Measurements from ENCODE around the gene FAF1. TPM values are rescaled to one million over a fixed set of nuclear protein-coding genes. Genes with fewer than 3 reads are reported as not detected.

Gene FAF1
- total RNA-seq, 1 experiment from 2014 or later = 124 TPM

DNA sequence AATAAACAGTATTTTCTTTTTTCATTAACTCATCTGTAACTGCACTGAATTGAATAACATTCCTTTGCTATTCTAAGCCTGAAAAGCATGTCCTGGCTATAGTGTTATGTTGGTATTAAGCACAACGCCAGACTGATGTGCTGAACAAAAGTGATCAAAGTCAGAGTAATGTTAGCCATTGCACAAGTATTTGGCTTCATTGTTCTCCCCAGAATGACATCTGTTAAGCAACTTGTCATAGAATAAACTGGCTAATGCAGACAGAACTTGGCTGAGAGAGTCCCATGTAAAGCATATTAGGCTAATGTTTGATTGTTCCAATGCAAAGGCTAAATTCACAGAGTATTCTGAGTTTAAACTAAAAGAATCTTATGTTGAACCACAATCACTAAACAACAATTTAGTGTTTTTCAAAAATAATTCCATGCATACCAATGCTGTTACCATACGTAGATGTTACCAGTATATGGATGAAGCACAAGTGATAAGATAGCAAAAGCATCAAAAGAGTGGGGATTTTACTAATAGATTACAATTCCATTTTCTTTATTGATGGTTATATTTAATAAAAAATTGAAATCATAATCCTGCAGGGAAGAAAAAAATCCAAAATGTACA, 301.5 kb downstream of the FAF1 start:
- H3K9me3 ChIP-seq (replicated peaks) = no peaks in the 10 kb centered on the region
- H3K27ac ChIP-seq = no peak overlapping the region
- H3K4me3 ChIP-seq = no peak overlapping the region
- DNase-seq = no peak
- H3K27me3 ChIP-seq = no peaks in the 10 kb centered on the region
- H3K36me3 ChIP-seq = peaks cover 8% of the 10 kb centered on the region
- no peaks in the 10 kb centered on the region for H3K4me1 ChIP-seq

DNA sequence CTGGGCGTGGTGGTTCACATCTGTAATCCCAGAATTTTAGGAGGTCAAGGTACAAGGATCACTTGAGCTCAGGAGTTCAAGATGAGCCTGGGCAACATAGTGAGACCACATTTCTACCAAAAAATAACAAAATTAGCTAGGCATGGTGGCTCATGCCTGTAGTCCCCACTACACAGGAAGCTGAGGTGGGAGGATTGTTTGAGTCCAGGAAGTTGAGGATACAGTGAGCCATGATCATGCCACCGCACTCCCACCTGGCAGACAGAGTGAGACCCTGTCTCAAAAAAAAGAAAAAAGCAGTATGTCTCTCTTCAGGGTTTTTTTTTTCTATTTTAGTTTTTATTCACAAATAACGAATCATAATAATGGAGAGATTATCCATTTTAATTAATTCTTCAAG, 303.1 kb downstream of the FAF1 start:
- Histone ChIP-seq H3K27me3 (no peaks in the 10 kb centered on the region), H3K4me3 (no peak overlapping the region), H3K4me1 (0 out of 2 replicates have a peak, but pooled peaks cover under 1% of the 10 kb centered on the region), H3K27ac (no peak overlapping the region), H3K9me3 (replicated peaks) (no peaks in the 10 kb centered on the region), H3K36me3 (peaks cover 11% of the 10 kb centered on the region)
- DNase-seq = no peak

DNA sequence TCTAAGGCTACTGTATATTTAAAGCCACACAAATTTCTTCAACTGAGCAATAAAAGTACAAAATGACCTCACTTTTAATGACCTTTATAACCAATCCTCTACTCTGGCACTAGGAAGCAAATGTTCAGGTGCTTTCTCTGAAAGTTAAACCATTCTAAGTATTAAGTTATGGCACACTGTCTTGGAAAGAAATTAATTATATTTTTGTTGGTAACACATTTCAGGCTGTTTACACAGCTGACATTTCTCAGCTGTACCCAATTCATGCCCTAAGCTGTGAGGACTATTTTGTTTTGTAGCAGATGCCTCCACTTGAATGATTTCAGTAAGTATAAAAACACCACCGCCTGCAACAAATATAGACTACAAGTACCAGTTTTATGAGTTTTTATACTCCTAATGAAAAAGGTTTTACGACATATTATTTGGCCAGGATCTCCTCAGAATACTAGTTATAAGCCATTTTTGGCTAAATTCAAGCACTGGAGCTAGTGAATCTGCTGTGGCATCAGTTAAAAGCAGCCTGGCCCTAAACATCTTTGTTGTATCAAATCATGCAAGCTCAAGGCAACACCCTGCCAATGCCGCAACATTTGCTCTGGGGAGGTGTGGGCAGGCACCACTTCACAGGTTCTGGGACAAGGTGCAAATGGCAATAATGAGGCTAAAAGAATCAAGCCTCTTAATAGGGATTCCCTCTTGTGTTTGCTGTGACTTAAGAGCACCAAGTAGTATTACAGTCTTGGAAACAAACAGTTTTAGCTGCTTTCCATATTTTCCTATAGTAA, 308.4 kb downstream of the FAF1 start:
- Histone ChIP-seq H3K27ac (no peak overlapping the region), H3K36me3 (peaks cover 11% of the 10 kb centered on the region), H3K4me3 (no peak overlapping the region), H3K9me3 (replicated peaks) (no peaks in the 10 kb centered on the region), H3K27me3 (no peaks in the 10 kb centered on the region), H3K4me1 (peaks cover 7% of the 10 kb centered on the region; the same call in 1 of the 2 replicates)
- peak in 1 of 2 experiments; percentile 18 for DNase-seq

DNA sequence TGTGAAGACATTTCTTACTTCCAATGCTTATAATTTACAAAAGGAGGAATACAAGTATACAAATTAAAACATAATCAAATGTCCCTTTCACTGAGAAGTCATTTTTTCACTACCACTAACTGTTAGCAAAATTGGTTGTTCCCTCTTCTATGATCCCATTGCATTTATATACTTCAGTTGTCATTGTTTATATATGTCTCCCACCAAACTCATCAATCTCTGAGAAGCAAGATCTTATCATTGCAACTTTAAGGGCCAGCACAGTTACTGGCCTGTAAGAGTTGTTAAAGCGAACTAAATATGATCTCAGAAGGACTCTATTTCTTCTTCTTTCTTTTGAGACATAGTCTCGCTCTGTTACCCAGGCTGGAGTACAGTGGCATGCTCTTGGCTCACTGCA, 313.5 kb downstream of the FAF1 start:
- Histone ChIP-seq H3K9me3 (replicated peaks) (no peaks in the 10 kb centered on the region), H3K4me3 (no peak overlapping the region), H3K4me1 (peaks cover 7% of the 10 kb centered on the region; the same call in 1 of the 2 replicates), H3K27ac (no peak overlapping the region), H3K27me3 (no peaks in the 10 kb centered on the region), H3K36me3 (0 out of 2 replicates have a peak, but pooled peaks cover 9% of the 10 kb centered on the region)
- no peak for DNase-seq

DNA sequence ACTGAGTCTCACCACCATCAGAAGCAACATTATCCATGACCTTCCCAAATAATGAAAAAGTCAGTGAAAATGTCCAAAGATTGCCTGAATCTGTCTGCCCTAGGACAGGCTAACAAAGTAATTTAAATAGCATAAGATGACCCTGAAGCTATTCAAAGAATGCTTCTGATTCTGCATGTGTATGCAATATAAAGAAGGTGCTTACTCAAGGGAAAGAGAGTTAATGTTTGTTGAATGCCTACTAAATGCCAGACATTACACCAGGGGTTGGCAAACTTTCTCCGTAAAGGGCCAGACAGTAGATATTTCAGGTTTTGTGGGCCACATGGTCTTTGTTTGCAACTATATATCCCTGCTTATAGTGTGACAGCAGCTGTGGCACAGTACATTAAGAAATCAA, 314.9 kb downstream of the FAF1 start:
- Histone ChIP-seq H3K27ac (no peak overlapping the region), H3K9me3 (replicated peaks) (no peaks in the 10 kb centered on the region), H3K27me3 (no peaks in the 10 kb centered on the region), H3K4me1 (0 out of 2 replicates have a peak, but pooled peaks cover 4% of the 10 kb centered on the region), H3K36me3 (0 out of 2 replicates have a peak, but pooled peaks cover 9% of the 10 kb centered on the region), H3K4me3 (no peak overlapping the region)
- no peak for DNase-seq

DNA sequence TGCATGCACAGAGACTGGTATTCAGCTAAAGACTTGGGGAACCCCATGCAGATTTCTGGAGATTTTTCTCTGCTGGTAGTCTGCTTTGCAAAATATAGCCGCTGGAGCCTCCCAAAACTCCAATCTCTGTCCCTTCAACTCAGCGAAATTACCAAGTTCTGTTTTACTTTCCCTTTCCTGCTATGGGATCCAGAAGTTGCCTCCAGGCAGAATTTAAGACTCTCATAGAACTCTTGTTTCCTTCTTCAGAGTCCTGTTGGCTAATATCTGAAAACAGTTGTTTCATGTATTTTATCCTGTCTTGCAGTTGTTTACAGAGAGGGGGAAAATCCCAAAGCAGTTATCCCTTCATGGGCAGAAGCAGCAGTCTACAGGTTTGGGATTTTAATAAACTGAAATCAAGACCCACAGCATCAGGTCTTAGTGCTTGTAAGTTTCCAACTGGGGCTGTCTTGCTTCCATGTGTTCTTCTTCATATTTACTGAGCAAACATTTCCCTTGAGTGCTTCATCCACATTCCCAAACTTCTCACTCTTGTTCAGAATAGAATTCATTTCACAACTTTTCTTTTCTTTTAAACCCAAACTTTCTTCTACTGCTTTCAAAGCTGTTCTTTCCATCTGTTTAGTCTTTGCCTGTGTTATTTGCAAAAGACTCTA, 315.5 kb downstream of the FAF1 start:
- peak in 1 of 2 experiments; percentile 55 for DNase-seq
- no peak overlapping the region for H3K27ac ChIP-seq
- no peak overlapping the region for H3K4me3 ChIP-seq
- H3K9me3 ChIP-seq (replicated peaks) = no peaks in the 10 kb centered on the region
- 0 out of 2 replicates have a peak, but pooled peaks cover 9% of the 10 kb centered on the region for H3K36me3 ChIP-seq
- 0 out of 2 replicates have a peak, but pooled peaks cover 4% of the 10 kb centered on the region for H3K4me1 ChIP-seq
- no peaks in the 10 kb centered on the region for H3K27me3 ChIP-seq

DNA sequence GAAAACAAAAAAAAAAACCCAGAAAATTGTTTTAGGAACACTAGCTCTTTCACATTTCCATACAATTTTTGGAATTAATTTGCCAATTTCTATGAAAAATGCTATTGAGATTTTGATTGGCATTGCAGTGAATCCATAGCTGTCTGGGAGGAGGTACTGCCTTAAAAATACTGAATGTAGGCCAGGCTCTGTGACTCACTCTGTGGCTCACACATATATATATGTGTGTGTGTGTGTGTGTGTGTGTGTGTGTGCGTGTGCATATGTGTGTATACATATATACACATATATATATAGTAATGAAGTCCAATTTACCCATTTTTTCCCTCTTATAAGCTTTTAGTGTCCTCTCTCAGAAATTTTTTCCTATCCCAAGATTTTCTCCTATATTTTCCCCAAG, 322.6 kb downstream of the FAF1 start:
- H3K4me3 ChIP-seq = no peak overlapping the region
- no peaks in the 10 kb centered on the region for H3K4me1 ChIP-seq
- DNase-seq = no peak
- H3K9me3 ChIP-seq (replicated peaks) = no peaks in the 10 kb centered on the region
- no peak overlapping the region for H3K27ac ChIP-seq
- no peaks in the 10 kb centered on the region for H3K36me3 ChIP-seq
- H3K27me3 ChIP-seq = no peaks in the 10 kb centered on the region

DNA sequence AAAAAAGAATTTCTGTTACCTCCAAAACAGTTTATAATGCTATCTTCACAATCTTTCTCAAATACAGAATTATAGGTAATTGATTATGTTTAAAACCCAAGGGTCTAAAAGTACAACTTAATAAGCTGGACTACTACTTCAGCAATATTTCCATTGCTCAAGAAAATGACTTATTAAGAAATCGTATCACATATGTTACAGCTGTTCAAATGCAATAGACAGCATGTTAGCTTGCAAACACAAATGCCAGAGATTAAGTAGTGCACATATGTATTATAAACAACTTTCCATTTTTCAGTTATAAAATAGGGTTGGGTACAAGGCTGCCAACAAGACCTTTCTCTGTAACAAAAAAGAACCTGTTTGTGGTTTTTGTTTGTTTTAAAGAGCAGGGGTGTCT, 325.8 kb downstream of the FAF1 start:
- Histone ChIP-seq H3K36me3 (no peaks in the 10 kb centered on the region), H3K27ac (no peak overlapping the region), H3K9me3 (replicated peaks) (no peaks in the 10 kb centered on the region), H3K4me3 (no peak overlapping the region), H3K27me3 (no peaks in the 10 kb centered on the region), H3K4me1 (peaks cover 9% of the 10 kb centered on the region)
- DNase-seq = no peak

DNA sequence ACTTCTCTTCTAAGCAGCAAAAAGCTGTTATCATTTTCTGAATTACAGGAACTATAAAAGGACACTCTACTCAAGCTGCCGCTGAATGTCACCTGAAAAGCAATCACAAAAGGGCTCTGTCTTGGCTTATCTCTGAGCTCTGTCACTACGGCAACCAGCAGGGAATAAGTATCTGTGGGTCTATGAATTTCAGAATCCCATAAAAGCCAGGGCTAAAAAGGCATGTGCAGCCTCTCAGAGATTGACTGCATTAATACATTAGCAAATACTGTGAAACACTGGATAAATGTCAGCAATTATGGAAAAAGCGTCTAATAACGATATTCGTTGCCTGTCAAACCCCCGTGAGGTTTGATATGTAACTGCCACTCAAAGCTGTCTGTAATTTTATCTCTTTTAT, 326.6 kb downstream of the FAF1 start:
- Histone ChIP-seq H3K4me1 (peaks cover 12% of the 10 kb centered on the region), H3K9me3 (replicated peaks) (no peaks in the 10 kb centered on the region), H3K36me3 (no peaks in the 10 kb centered on the region), H3K27me3 (no peaks in the 10 kb centered on the region), H3K27ac (no peak overlapping the region), H3K4me3 (no peak overlapping the region)
- DNase-seq = peak in 1 of 2 experiments; percentile 28

DNA sequence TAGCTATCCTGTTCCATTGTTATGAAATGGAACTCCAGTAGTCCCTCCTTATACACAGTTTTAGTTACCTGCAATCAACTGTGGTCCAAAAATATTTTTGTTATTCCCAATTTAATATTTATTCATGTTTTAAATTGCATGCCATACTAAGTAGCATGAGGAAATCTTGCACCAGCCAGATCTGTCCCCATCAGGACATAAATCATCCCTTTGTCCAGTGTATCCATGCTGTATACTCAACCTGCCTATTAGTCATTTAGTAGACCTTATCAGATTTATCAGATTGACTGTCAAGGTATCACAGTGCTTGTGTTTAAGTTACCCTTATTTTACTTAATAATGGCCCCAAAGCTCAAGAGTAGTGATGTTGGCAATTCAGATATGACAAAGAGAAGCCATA, 328.9 kb downstream of the FAF1 start:
- Histone ChIP-seq H3K27me3 (no peaks in the 10 kb centered on the region), H3K27ac (no peak overlapping the region)

DNA sequence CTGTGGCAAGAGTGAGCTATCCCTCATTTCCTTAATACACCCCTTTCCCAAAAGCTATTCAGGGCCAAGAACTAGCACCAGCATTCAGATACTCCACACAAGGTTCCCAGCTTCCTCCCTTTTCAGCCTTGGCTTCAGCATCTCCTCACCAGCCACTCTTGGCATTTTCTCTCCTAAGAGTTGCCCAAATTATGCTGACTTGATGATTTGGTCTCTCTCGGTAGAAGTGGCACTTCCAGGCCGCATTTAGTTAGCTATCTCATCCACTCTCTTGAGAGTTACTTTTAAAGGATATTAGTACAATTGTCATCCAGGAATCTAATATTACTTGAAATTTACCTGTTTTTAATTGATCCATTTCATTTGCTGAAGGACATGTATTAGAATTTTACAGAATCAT, 337.8 kb downstream of the FAF1 start:
- Histone ChIP-seq H3K27ac (no peak overlapping the region), H3K36me3 (0 out of 2 replicates have a peak, but pooled peaks cover 3% of the 10 kb centered on the region), H3K27me3 (no peaks in the 10 kb centered on the region), H3K4me3 (no peak overlapping the region), H3K4me1 (no peaks in the 10 kb centered on the region), H3K9me3 (replicated peaks) (no peaks in the 10 kb centered on the region)
- DNase-seq = no peak

More for the DNA sequence above, 328.9 kb downstream of the FAF1 start:
- Histone ChIP-seq H3K4me1 (peaks cover 16% of the 10 kb centered on the region), H3K4me3 (no peak overlapping the region), H3K36me3 (no peaks in the 10 kb centered on the region), H3K9me3 (replicated peaks) (no peaks in the 10 kb centered on the region)
- no peak for DNase-seq

DNA sequence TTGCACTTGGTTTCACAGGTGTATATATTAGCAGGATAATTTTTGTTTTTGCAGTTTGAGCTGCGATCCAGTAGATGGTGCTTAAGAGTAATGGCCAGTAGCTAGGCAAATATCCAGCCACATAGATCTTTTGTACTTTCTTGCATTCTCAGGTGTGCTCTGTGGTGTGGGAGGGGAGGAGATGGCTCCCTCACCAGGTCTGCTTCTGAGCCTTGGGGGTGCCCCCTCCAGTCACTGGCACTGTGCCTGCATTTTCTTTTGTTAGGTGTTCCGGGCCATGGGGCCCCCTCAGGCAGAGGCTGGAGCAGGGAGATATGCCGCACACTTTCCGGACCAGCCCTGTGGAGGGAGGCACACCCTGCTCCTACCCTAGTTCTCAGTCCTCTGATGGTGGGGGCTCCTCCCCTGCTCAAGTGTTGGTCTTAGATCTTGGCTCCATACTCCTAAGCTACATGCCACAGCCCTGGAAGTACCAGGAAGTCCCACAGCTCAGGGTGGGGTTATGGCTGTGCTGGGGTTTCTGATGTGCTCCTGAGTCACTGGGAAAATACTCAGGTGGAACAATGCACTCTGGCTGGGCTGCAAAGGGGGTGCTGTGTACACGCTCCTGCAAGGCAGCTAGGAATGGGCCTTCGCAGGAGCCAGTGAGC, 339.3 kb downstream of the FAF1 start:
- Histone ChIP-seq H3K27me3 (no peaks in the 10 kb centered on the region), H3K36me3 (0 out of 2 replicates have a peak, but pooled peaks cover 3% of the 10 kb centered on the region), H3K4me3 (no peak overlapping the region), H3K27ac (no peak overlapping the region), H3K9me3 (replicated peaks) (no peaks in the 10 kb centered on the region), H3K4me1 (no peaks in the 10 kb centered on the region)
- DNase-seq = peak in 1 of 2 experiments; percentile 18

DNA sequence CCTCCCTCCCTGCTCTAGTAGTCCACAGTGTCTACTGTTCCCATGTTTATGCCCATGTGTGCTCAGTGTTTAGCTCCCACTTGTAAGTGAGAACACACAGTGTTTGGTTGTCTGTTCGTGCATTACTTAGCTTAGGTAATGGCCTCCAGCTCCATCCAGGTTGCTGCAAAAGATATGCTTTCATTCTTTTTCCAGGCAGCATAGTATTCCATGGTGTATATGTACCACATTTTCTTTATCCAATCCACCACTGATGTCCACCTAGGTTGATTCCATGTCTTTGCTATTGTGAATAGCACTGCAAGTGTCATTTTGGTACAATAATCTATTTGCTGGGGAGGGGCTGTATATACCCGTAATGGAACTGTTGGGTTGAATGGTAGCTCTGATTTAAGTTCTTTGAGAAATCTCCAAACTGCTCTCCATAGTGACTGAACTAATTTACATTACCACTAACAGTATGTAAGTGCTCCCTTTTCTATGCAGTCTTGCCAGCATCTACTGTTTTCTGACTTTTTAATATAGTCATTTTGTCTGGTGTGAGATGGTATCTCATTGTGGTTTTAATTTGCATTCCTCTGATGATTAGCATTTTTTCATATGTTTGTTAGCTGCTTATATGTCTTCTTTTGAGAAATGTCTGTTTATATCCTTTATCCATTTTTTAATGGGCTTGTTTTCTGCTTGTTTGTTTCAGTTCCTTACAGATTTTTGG, 344.9 kb downstream of the FAF1 start:
- H3K36me3 ChIP-seq = 0 out of 2 replicates have a peak, but pooled peaks cover 3% of the 10 kb centered on the region
- H3K9me3 ChIP-seq (replicated peaks) = peaks cover 4% of the 10 kb centered on the region; the same call in 1 of the 2 replicates
- no peak for DNase-seq
- H3K27me3 ChIP-seq = no peaks in the 10 kb centered on the region
- no peak overlapping the region for H3K27ac ChIP-seq
- peaks cover 17% of the 10 kb centered on the region for H3K4me1 ChIP-seq
- no peak overlapping the region for H3K4me3 ChIP-seq

DNA sequence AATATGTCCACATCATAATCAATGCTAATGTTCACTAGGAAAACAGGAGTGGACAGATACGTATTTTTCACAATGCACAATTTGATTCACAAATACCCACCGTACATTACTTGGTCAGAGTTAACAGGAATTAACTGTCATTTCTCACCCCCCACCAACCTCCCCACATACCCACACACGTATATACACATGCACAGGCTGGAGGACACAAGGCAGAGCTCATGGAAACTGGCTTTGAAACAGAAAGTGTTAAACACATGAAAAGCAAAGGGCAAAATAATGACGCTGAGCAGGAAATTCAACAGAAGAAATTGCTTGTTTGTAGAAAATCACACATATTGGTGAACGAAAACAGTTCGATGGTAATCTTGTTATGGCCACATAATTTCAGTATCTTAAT, 348.4 kb downstream of the FAF1 start:
- H3K36me3 ChIP-seq = no peaks in the 10 kb centered on the region

More for the DNA sequence above, 348.4 kb downstream of the FAF1 start:
- peak in 1 of 2 experiments; percentile 16 for DNase-seq
- Histone ChIP-seq H3K4me1 (peaks cover 23% of the 10 kb centered on the region), H3K27me3 (no peaks in the 10 kb centered on the region), H3K27ac (no peak overlapping the region; the same call in 1 of the 2 replicates), H3K9me3 (replicated peaks) (peaks cover 4% of the 10 kb centered on the region; the same call in 1 of the 2 replicates), H3K4me3 (no peak overlapping the region)
